ENCODE measurements around the gene GPC6. TPM values are rescaled to one million over a fixed set of nuclear protein-coding genes. Genes with fewer than 3 reads are reported as not detected.

GPC6 gene
- total RNA-seq, 2 experiments from 2014 or later, result not detected

GRCh38 chr13:93996481-93996880 is 769.9 kb downstream of the GPC6 start:
- POLR2A ChIA-PET, result no interaction called here
- no peak overlapping the region for H3K4me2 ChIP-seq (ENCODE audit: low read length)
- BruUV-seq (replicated peaks), result no TSS peak
- H3K36me3 ChIP-seq (ENCODE audit: insufficient read depth, low read length), result no peaks in the 10 kb centered on the region
- no peaks in the 10 kb centered on the region for H3K4me1 ChIP-seq (ENCODE audit: insufficient read depth, low read length, poor library complexity, severe bottlenecking)
- no peaks in the 10 kb centered on the region for H4K20me1 ChIP-seq (ENCODE audit: insufficient read depth, low read length)
- H3K27ac ChIP-seq (ENCODE audit: low read depth, low read length, poor library complexity, severe bottlenecking), result no peak overlapping the region
- CTCF ChIA-PET (ENCODE audit: unreplicated experiment), result no interaction called here
- no peaks in the 10 kb centered on the region for H3K9me2 ChIP-seq (ENCODE audit: insufficient read depth, low read length)
- no peaks in the 10 kb centered on the region for H3K79me2 ChIP-seq (ENCODE audit: insufficient read depth, low read depth, low read length)
- no peak overlapping the region for H2AFZ ChIP-seq (ENCODE audit: low read length)
- no peaks in the 10 kb centered on the region for H3K9me3 ChIP-seq (ENCODE audit: low read length)
- no peak for TF ChIP-seq EZH2phosphoT487 (IDR thresholded peaks at IDR 0.05; ENCODE audit: borderline replicate concordance, low read depth, low read length)
- no peak for TF ChIP-seq CTCF (conservative IDR thresholded peaks at IDR 0.05; ENCODE audit: low read length)
- DNase-seq (ENCODE audit: low spot score), result no peak
- intact Hi-C loops (cut with micrococcal nuclease; ENCODE audit: unreplicated experiment), result no loop called here
- no peak overlapping the region for H3K4me3 ChIP-seq (ENCODE audit: low read depth, low read length, poor library complexity, severe bottlenecking)

GRCh38 chr13:94006296-94006695 is 779.7 kb downstream of the GPC6 start:
- no TSS peak for BruUV-seq (replicated peaks)
- Histone ChIP-seq H3K4me1 (ENCODE audit: insufficient read depth, low read length, poor library complexity, severe bottlenecking) (no peaks in the 10 kb centered on the region), H3K4me2 (ENCODE audit: low read length) (no peak overlapping the region), H3K36me3 (ENCODE audit: insufficient read depth, low read length) (no peaks in the 10 kb centered on the region), H3K79me2 (ENCODE audit: insufficient read depth, low read depth, low read length) (no peaks in the 10 kb centered on the region), H3K27ac (ENCODE audit: low read depth, low read length, poor library complexity, severe bottlenecking) (no peak overlapping the region), H2AFZ (ENCODE audit: low read length) (no peak overlapping the region), H3K9me2 (ENCODE audit: insufficient read depth, low read length) (no peaks in the 10 kb centered on the region), H4K20me1 (ENCODE audit: insufficient read depth, low read length) (no peaks in the 10 kb centered on the region), H3K4me3 (ENCODE audit: low read depth, low read length, poor library complexity, severe bottlenecking) (no peak overlapping the region), H3K9me3 (ENCODE audit: low read length) (no peaks in the 10 kb centered on the region)
- TF ChIP-seq EZH2phosphoT487 (IDR thresholded peaks at IDR 0.05; ENCODE audit: borderline replicate concordance, low read depth, low read length) (no peak), CTCF (conservative IDR thresholded peaks at IDR 0.05; ENCODE audit: low read length) (no peak)
- POLR2A ChIA-PET, result no interaction called here
- CTCF ChIA-PET (ENCODE audit: unreplicated experiment), result no interaction called here
- no peak for DNase-seq (ENCODE audit: low spot score)
- intact Hi-C loops (cut with micrococcal nuclease; ENCODE audit: unreplicated experiment), result no loop called here

- H3K27ac ChIP-seq (ENCODE audit: low read depth, low read length, poor library complexity, severe bottlenecking), result no peak overlapping the region
- no peak overlapping the region for H2AFZ ChIP-seq (ENCODE audit: low read length)
- H3K4me1 ChIP-seq (ENCODE audit: insufficient read depth, low read length, poor library complexity, severe bottlenecking), result no peaks in the 10 kb centered on the region
Observed at GRCh38 chr13:94007072-94007471, 780.5 kb downstream of the GPC6 start.

More at GRCh38 chr13:94007072-94007471, 780.5 kb downstream of the GPC6 start:
- intact Hi-C loops (cut with micrococcal nuclease; ENCODE audit: unreplicated experiment), result no loop called here
- BruUV-seq (replicated peaks), result no TSS peak
- Histone ChIP-seq H3K9me3 (ENCODE audit: low read length) (no peaks in the 10 kb centered on the region), H3K36me3 (ENCODE audit: insufficient read depth, low read length) (no peaks in the 10 kb centered on the region), H3K4me2 (ENCODE audit: low read length) (no peak overlapping the region), H3K79me2 (ENCODE audit: insufficient read depth, low read depth, low read length) (no peaks in the 10 kb centered on the region), H3K9me2 (ENCODE audit: insufficient read depth, low read length) (no peaks in the 10 kb centered on the region), H3K4me3 (ENCODE audit: low read depth, low read length, poor library complexity, severe bottlenecking) (no peak overlapping the region), H4K20me1 (ENCODE audit: insufficient read depth, low read length) (no peaks in the 10 kb centered on the region)
- POLR2A ChIA-PET, result no interaction called here
- CTCF ChIA-PET (ENCODE audit: unreplicated experiment), result no interaction called here
- no peak for TF ChIP-seq CTCF (conservative IDR thresholded peaks at IDR 0.05; ENCODE audit: low read length)
- TF ChIP-seq EZH2phosphoT487 (IDR thresholded peaks at IDR 0.05; ENCODE audit: borderline replicate concordance, low read depth, low read length), result no peak
- DNase-seq (ENCODE audit: low spot score), result no peak

All from OCI-LY7 (cell line).